Measurements from ENCODE around the gene COQ8A. TPM values are rescaled to one million over a fixed set of nuclear protein-coding genes. Genes with fewer than 3 reads are reported as not detected.
"Not testable (repeated sequence)": the region's sequence is repeated elsewhere in the genome, so short reads cannot be mapped to it uniquely, and the experiment has no call there.

The COQ8A gene
- total RNA-seq, 1 donor from 2014 or later = 41.9 TPM

GRCh38 chr1:226919995-226920394 lies 20.1 kb upstream of the COQ8A start:
- peaks cover 25% of the 10 kb centered on the region for H3K36me3 Mint-ChIP-seq (ENCODE audit: unreplicated experiment)
- no peak for TF ChIP-seq CTCF (IDR thresholded peaks at IDR 0.05; ENCODE audit: partially characterized antibody, unreplicated experiment)
- DNase-seq = no peak
- H3K27me3 Mint-ChIP-seq (ENCODE audit: unreplicated experiment) = no peaks in the 10 kb centered on the region
- H3K27ac Mint-ChIP-seq (ENCODE audit: unreplicated experiment) = no peak overlapping the region
- peaks cover 3% of the 10 kb centered on the region for H3K4me1 Mint-ChIP-seq (ENCODE audit: low read depth, unreplicated experiment)
- H3K9me3 Mint-ChIP-seq (ENCODE audit: unreplicated experiment) = no peaks in the 10 kb centered on the region
- no peak overlapping the region for H3K4me3 Mint-ChIP-seq (ENCODE audit: unreplicated experiment)

GRCh38 chr1:226920446-226920894 lies 19.6 kb upstream of the COQ8A start:
- Mint-ChIP-seq H3K4me1 (ENCODE audit: low read depth, unreplicated experiment) (peaks cover 1% of the 10 kb centered on the region), H3K27ac (ENCODE audit: unreplicated experiment) (no peak overlapping the region), H3K4me3 (ENCODE audit: unreplicated experiment) (no peak overlapping the region), H3K36me3 (ENCODE audit: unreplicated experiment) (peaks cover 25% of the 10 kb centered on the region), H3K27me3 (ENCODE audit: unreplicated experiment) (no peaks in the 10 kb centered on the region), H3K9me3 (ENCODE audit: unreplicated experiment) (no peaks in the 10 kb centered on the region)
- DNase-seq = no peak
- no peak for TF ChIP-seq CTCF (IDR thresholded peaks at IDR 0.05; ENCODE audit: partially characterized antibody, unreplicated experiment)

GRCh38 chr1:226921504-226921903 lies 18.6 kb upstream of the COQ8A start:
- H3K36me3 Mint-ChIP-seq (ENCODE audit: unreplicated experiment) = peaks cover 27% of the 10 kb centered on the region
- no peak for DNase-seq
- H3K4me1 Mint-ChIP-seq (ENCODE audit: low read depth, unreplicated experiment) = no peaks in the 10 kb centered on the region
- no peak overlapping the region for H3K27ac Mint-ChIP-seq (ENCODE audit: unreplicated experiment)
- H3K4me3 Mint-ChIP-seq (ENCODE audit: unreplicated experiment) = no peak overlapping the region
- TF ChIP-seq CTCF (IDR thresholded peaks at IDR 0.05; ENCODE audit: partially characterized antibody, unreplicated experiment) = no peak
- H3K27me3 Mint-ChIP-seq (ENCODE audit: unreplicated experiment) = no peaks in the 10 kb centered on the region
- H3K9me3 Mint-ChIP-seq (ENCODE audit: unreplicated experiment) = no peaks in the 10 kb centered on the region

- H3K9me3 Mint-ChIP-seq (ENCODE audit: unreplicated experiment); H3K4me1 Mint-ChIP-seq (ENCODE audit: low read depth, unreplicated experiment); H3K27me3 Mint-ChIP-seq (ENCODE audit: unreplicated experiment); H3K4me3 Mint-ChIP-seq (ENCODE audit: unreplicated experiment); H3K27ac Mint-ChIP-seq (ENCODE audit: unreplicated experiment); DNase-seq: not testable (repeated sequence)
- peaks cover 17% of the 10 kb centered on the region for H3K36me3 Mint-ChIP-seq (ENCODE audit: unreplicated experiment)
Measured at GRCh38 chr1:226929260-226930111, 10.6 kb upstream of the COQ8A start.

- H3K27ac Mint-ChIP-seq (ENCODE audit: unreplicated experiment) = no peak overlapping the region
- H3K36me3 Mint-ChIP-seq (ENCODE audit: unreplicated experiment) = peaks cover 23% of the 10 kb centered on the region
- TF ChIP-seq CTCF (IDR thresholded peaks at IDR 0.05; ENCODE audit: partially characterized antibody, unreplicated experiment) = no peak
- peaks cover 10% of the 10 kb centered on the region for H3K4me1 Mint-ChIP-seq (ENCODE audit: low read depth, unreplicated experiment)
- peaks cover 2% of the 10 kb centered on the region for H3K27me3 Mint-ChIP-seq (ENCODE audit: unreplicated experiment)
- H3K9me3 Mint-ChIP-seq (ENCODE audit: unreplicated experiment) = peaks cover 17% of the 10 kb centered on the region
- DNase-seq = no peak
- H3K4me3 Mint-ChIP-seq (ENCODE audit: unreplicated experiment) = no peak overlapping the region
Measured at GRCh38 chr1:226934483-226935237, 5.4 kb upstream of the COQ8A start.

All from glutamatergic neuron (in vitro differentiated cells).